Keratinocyte (primary cell): ENCODE measurements around the gene ABLIM2. TPM values are rescaled to one million over a fixed set of nuclear protein-coding genes. Genes with fewer than 3 reads are reported as not detected.

Source experiments
- DNase-seq: peaks from one replicate; pipeline ENCODE4 v3.0.0-alpha.2; 2011; ENCODE audit warnings: low read depth, missing footprints, low spot score
- FAIRE-seq: peaks from 2 replicates; lab custom pipeline; 2011; peaks lifted over from hg19 to GRCh38; lab: Jason Lieb, UNC
- H2AFZ ChIP-seq: 2 replicates; pipeline ENCODE4 v1.6.0; 2012; ENCODE audit warnings: low read length, control low read depth, inconsistent platforms; ENCODE audit not compliant: control insufficient read depth
- H3K27ac ChIP-seq: 2 replicates; pipeline ENCODE4 v1.5.1; 2011; ENCODE audit warnings: low read length; ENCODE audit not compliant: control insufficient read depth, insufficient read depth
- H3K27me3 ChIP-seq: 3 replicates; pipeline ENCODE4 v1.6.0; 2011; ENCODE audit warnings: low read length; ENCODE audit not compliant: control insufficient read depth, insufficient read depth; ENCODE audit errors: extremely low read depth
- H3K36me3 ChIP-seq, 2 experiments: 2 replicates in 1 of 2; 3 replicates in 1 of 2; pipeline ENCODE4 v1.5.1; 2011; ENCODE audit warnings: low read length in 2 of 2, mild to moderate bottlenecking in 1 of 2; ENCODE audit not compliant: control insufficient read depth in 2 of 2, insufficient read depth in 2 of 2; ENCODE audit errors: extremely low read depth in 1 of 2
- H3K4me1 ChIP-seq: 3 replicates; pipeline ENCODE4 v1.5.1; 2011; ENCODE audit warnings: low read length; ENCODE audit not compliant: control insufficient read depth, insufficient read depth; ENCODE audit errors: extremely low read depth
- H3K4me2 ChIP-seq: 3 replicates; pipeline ENCODE4 v1.6.0; 2011; ENCODE audit warnings: low read depth, low read length; ENCODE audit not compliant: control insufficient read depth, insufficient read depth; ENCODE audit errors: extremely low read depth
- H3K4me3 ChIP-seq, 3 experiments: fragments of 200-600 bp in 1 of 3; sonication (generic) in 1 of 3; 2 replicates in 2 of 3; 3 replicates in 1 of 3; pipeline ENCODE4 v1.5.1; 2011 to 2016; ENCODE audit warnings: low read length in 3 of 3, mild to moderate bottlenecking in 3 of 3, control low read depth in 2 of 3, inconsistent platforms in 1 of 3, low read depth in 1 of 3, mixed read lengths in 1 of 3, mixed run types in 1 of 3, moderate library complexity in 1 of 3; ENCODE audit not compliant: control insufficient read depth in 2 of 3, insufficient read depth in 2 of 3; ENCODE audit errors: extremely low read depth in 1 of 3
- H3K79me2 ChIP-seq: 2 replicates; pipeline ENCODE4 v1.6.0; 2012; ENCODE audit warnings: low read length; ENCODE audit not compliant: control insufficient read depth, insufficient read depth
- H3K9ac ChIP-seq: 3 replicates; pipeline ENCODE4 v1.6.0; 2011; ENCODE audit warnings: low read length; ENCODE audit not compliant: control insufficient read depth, insufficient read depth; ENCODE audit errors: extremely low read depth
- H3K9me1 ChIP-seq: 3 replicates; pipeline ENCODE4 v1.6.0; 2011; ENCODE audit warnings: low read length; ENCODE audit not compliant: control insufficient read depth, insufficient read depth; ENCODE audit errors: extremely low read depth
- H3K9me3 ChIP-seq: 2 replicates; pipeline ENCODE4 v1.5.1; 2012; ENCODE audit warnings: low read depth, low read length; ENCODE audit not compliant: control insufficient read depth
- H4K20me1 ChIP-seq: 3 replicates; pipeline ENCODE4 v1.6.0; 2011; ENCODE audit warnings: low read length; ENCODE audit not compliant: control insufficient read depth, insufficient read depth; ENCODE audit errors: extremely low read depth
- CTCF ChIP-seq, 3 experiments: IDR thresholded peaks in 1 of 3; conservative IDR thresholded peaks in 1 of 3; optimal IDR thresholded peaks in 1 of 3; 2 replicates in 2 of 3; 3 replicates in 1 of 3; pipeline versions ENCODE3 to v1.5.1; 2011; ENCODE audit warnings: low read length in 3 of 3, mild to moderate bottlenecking in 3 of 3, moderate library complexity in 2 of 3, control low read depth in 1 of 3, inconsistent platforms in 1 of 3; ENCODE audit not compliant: insufficient read depth in 2 of 3; ENCODE audit errors: extremely low read depth in 1 of 3
- EZH2 ChIP-seq: IDR thresholded peaks from one replicate; pipeline ENCODE4 v1.6.1; 2012; ENCODE audit warnings: inconsistent platforms, mild to moderate bottlenecking, low read length, moderate library complexity
- dilution Hi-C: fragments of 300-500 bp; cut with MboI; formaldehyde crosslinking; loops from one replicate; pipeline ENCODE4 v1.7.0; 2020; ENCODE audit warnings: low sequenced_read_pairs; ENCODE audit not compliant: extremely low pct_ligation_motif_present
- polyA plus RNA-seq, 5 experiments: library from polyadenylated mRNA; depleted of rRNA in 3 of 5; stranded (reverse) in 3 of 5; stranded (forward) in 1 of 5; unstranded in 1 of 5; fragments of >200 nt; gene quantifications; 1 replicate in 1 of 5; 2 replicates in 3 of 5; 3 replicates in 1 of 5; pipeline versions ENCODE4 v1.2.1 to v1.2.3, GENCODE V29; 2011 to 2012; ENCODE audit warnings: missing spikeins in 2 of 5, low read depth in 1 of 5, low replicate concordance in 1 of 5

The ABLIM2 gene
- polyA plus RNA-seq, 1 donor (not counting 4 experiments of a cell fraction or from before 2014, with no cell fraction given), result 0.94 TPM

- dilution Hi-C loops, result no loop called here
- Histone ChIP-seq H3K36me3 (no peaks in the 10 kb centered on the region), H3K4me2 (no peak overlapping the region), H3K4me3 (no peak overlapping the region), H3K27ac (no peak overlapping the region), H3K9me3 (peaks cover 2% of the 10 kb centered on the region), H3K27me3 (peaks cover 23% of the 10 kb centered on the region), H3K4me1 (peaks cover 9% of the 10 kb centered on the region), H3K79me2 (no peaks in the 10 kb centered on the region), H2AFZ (no peak overlapping the region), H3K9me1 (no peaks in the 10 kb centered on the region), H3K9ac (no peak overlapping the region), H4K20me1 (no peaks in the 10 kb centered on the region)
- TF ChIP-seq EZH2, result no peak
- no peak for TF ChIP-seq CTCF (optimal IDR thresholded peaks at IDR 0.05 in 1 of 3, IDR thresholded peaks at IDR 0.05 in 1 of 3, conservative IDR thresholded peaks at IDR 0.05 in 1 of 3; ENCODE audit: extremely low read depth in 1 of 3, insufficient read depth in 2 of 3, low read length in 3 of 3)
- FAIRE-seq (no peak), DNase-seq (no peak)
These were observed 55.8 kb downstream of the ABLIM2 start for GRCh38 chr4:8102831-8103230.

GRCh38 chr4:8102076-8102355 is 56.6 kb downstream of the ABLIM2 start:
- Histone ChIP-seq H3K27me3 (peaks cover 20% of the 10 kb centered on the region), H3K27ac (no peak overlapping the region), H3K9ac (no peak overlapping the region), H2AFZ (no peak overlapping the region), H3K4me1 (peaks cover 9% of the 10 kb centered on the region), H3K36me3 (no peaks in the 10 kb centered on the region), H3K79me2 (no peaks in the 10 kb centered on the region), H3K4me2 (no peak overlapping the region), H4K20me1 (no peaks in the 10 kb centered on the region), H3K9me1 (no peaks in the 10 kb centered on the region), H3K9me3 (no peaks in the 10 kb centered on the region), H3K4me3 (no peak overlapping the region)
- no peak for TF ChIP-seq EZH2
- TF ChIP-seq CTCF (optimal IDR thresholded peaks at IDR 0.05 in 1 of 3, IDR thresholded peaks at IDR 0.05 in 1 of 3, conservative IDR thresholded peaks at IDR 0.05 in 1 of 3; ENCODE audit: extremely low read depth in 1 of 3, insufficient read depth in 2 of 3, low read length in 3 of 3), result no peak
- FAIRE-seq (no peak), DNase-seq (no peak)
- dilution Hi-C loops, result no loop called here
